HepG2 (cell line): Measurements from ENCODE around the gene SCRN3. TPM values are rescaled to one million over a fixed set of nuclear protein-coding genes. Genes with fewer than 3 reads are reported as not detected.

Experiments
- BRD4 ChIP-seq: sonication (generic); formaldehyde crosslinking; IDR thresholded peaks from 2 replicates; pipeline ENCODE4 v1.4.0; 2020; ENCODE audit warnings: missing genetic modification reagents
- CREB1 ChIP-seq, 2 experiments: fragments of 450-650 bp in 1 of 2; IDR thresholded peaks; 2 replicates each; pipeline ENCODE4 v1.6.1; 2016 to 2017; ENCODE audit warnings: control low read depth in 1 of 2, mild to moderate bottlenecking in 1 of 2, missing compliant biosample characterization in 1 of 2, missing genetic modification characterization in 1 of 2
- CSRNP1 ChIP-seq: sonication (generic); formaldehyde crosslinking; IDR thresholded peaks from 2 replicates; pipeline ENCODE4 v1.8.1; 2023; ENCODE audit warnings: mild to moderate bottlenecking, missing genetic modification reagents
- FOXJ3 ChIP-seq: sonication (generic); formaldehyde crosslinking; IDR thresholded peaks from 2 replicates; pipeline ENCODE4 v1.4.0; 2020; ENCODE audit warnings: missing genetic modification reagents, mild to moderate bottlenecking, borderline replicate concordance
- GABPB1 ChIP-seq: IDR thresholded peaks from 2 replicates; pipeline ENCODE4 v1.6.1; 2016; ENCODE audit warnings: mild to moderate bottlenecking, missing genetic modification reagents, moderate library complexity, missing compliant biosample characterization
- HNF4G ChIP-seq, 2 experiments: sonication (generic) in 1 of 2; formaldehyde crosslinking in 1 of 2; IDR thresholded peaks; 2 replicates each; pipeline versions ENCODE4 v1.4.0 to v1.6.1; 2011 to 2020; ENCODE audit warnings: borderline replicate concordance in 2 of 2, low read depth in 2 of 2, mild to moderate bottlenecking in 2 of 2, low read length in 1 of 2, missing genetic modification reagents in 1 of 2, moderate library complexity in 1 of 2
- ISX ChIP-seq: sonication (generic); formaldehyde crosslinking; conservative IDR thresholded peaks from 2 replicates; pipeline ENCODE4 v1.5.0; 2020; ENCODE audit warnings: missing genetic modification reagents
- JUND ChIP-seq: sonication (generic); formaldehyde crosslinking; IDR thresholded peaks from 2 replicates; pipeline ENCODE4 v1.8.0; 2022; ENCODE audit warnings: mild to moderate bottlenecking, missing genetic modification reagents
- KDM1A ChIP-seq: IDR thresholded peaks from 2 replicates; pipeline ENCODE4 v1.6.1; 2016; ENCODE audit warnings: missing compliant biosample characterization
- MXD1 ChIP-seq: sonication (generic); formaldehyde crosslinking; IDR thresholded peaks from 2 replicates; pipeline ENCODE4 v1.4.0; 2020; ENCODE audit warnings: mild to moderate bottlenecking, missing genetic modification reagents
- NFE2L1 ChIP-seq: sonication (generic); formaldehyde crosslinking; IDR thresholded peaks from 2 replicates; pipeline ENCODE4 v1.4.0; 2020; ENCODE audit warnings: missing genetic modification reagents, mild to moderate bottlenecking, borderline replicate concordance
- PAWR ChIP-seq: sonication (generic); formaldehyde crosslinking; IDR thresholded peaks from 2 replicates; pipeline ENCODE4 v1.4.0; 2020; ENCODE audit warnings: missing genetic modification reagents, mild to moderate bottlenecking, borderline replicate concordance
- PITX1 ChIP-seq: sonication (generic); formaldehyde crosslinking; IDR thresholded peaks from 2 replicates; pipeline ENCODE4 v1.5.1; 2020; ENCODE audit warnings: mild to moderate bottlenecking, missing genetic modification reagents
- RCOR2 ChIP-seq: IDR thresholded peaks from 2 replicates; pipeline ENCODE4 v1.6.1; 2016; ENCODE audit warnings: missing biosample characterization, missing genetic modification reagents
- SIX4 ChIP-seq: sonication (generic); formaldehyde crosslinking; IDR thresholded peaks from 2 replicates; pipeline ENCODE4 v1.4.0; 2020; ENCODE audit warnings: missing genetic modification reagents
- SPEN ChIP-seq: sonication (generic); formaldehyde crosslinking; IDR thresholded peaks from 2 replicates; pipeline ENCODE4 v1.5.1; 2020; ENCODE audit warnings: low read depth, mild to moderate bottlenecking, missing genetic modification reagents
- TOE1 ChIP-seq: sonication (generic); formaldehyde crosslinking; IDR thresholded peaks from 2 replicates; pipeline ENCODE4 v1.4.0; 2020; ENCODE audit warnings: mild to moderate bottlenecking, missing genetic modification reagents
- ZC3H13 ChIP-seq: sonication (generic); formaldehyde crosslinking; IDR thresholded peaks from 2 replicates; pipeline ENCODE4 v1.8.1; 2023; ENCODE audit warnings: mild to moderate bottlenecking, missing genetic modification reagents, moderate library complexity
- ZFP37 ChIP-seq: sonication (generic); formaldehyde crosslinking; IDR thresholded peaks from 2 replicates; pipeline ENCODE4 v1.4.0; 2020; ENCODE audit warnings: missing genetic modification reagents, borderline replicate concordance
- ZMAT5 ChIP-seq: sonication (generic); formaldehyde crosslinking; IDR thresholded peaks from 2 replicates; pipeline ENCODE4 v1.5.0; 2020; ENCODE audit warnings: mild to moderate bottlenecking, low read depth, missing genetic modification reagents, borderline replicate concordance
- ZNF224 ChIP-seq: sonication (generic); formaldehyde crosslinking; IDR thresholded peaks from 2 replicates; pipeline ENCODE4 v1.5.0; 2020; ENCODE audit warnings: mild to moderate bottlenecking, missing genetic modification reagents
- ZNF567 ChIP-seq: sonication (generic); formaldehyde crosslinking; IDR thresholded peaks from 2 replicates; pipeline ENCODE4 v1.8.1; 2023; ENCODE audit warnings: mild to moderate bottlenecking, missing genetic modification reagents, borderline replicate concordance
- ZNF616 ChIP-seq: sonication (generic); formaldehyde crosslinking; IDR thresholded peaks from 2 replicates; pipeline ENCODE4 v1.5.0; 2020; ENCODE audit warnings: low read depth, mild to moderate bottlenecking, missing genetic modification reagents
- ZNF713 ChIP-seq: sonication (generic); formaldehyde crosslinking; IDR thresholded peaks from 2 replicates; pipeline ENCODE4 v1.4.0; 2020; ENCODE audit warnings: mild to moderate bottlenecking, missing genetic modification reagents
- ZNF749 ChIP-seq: sonication (generic); formaldehyde crosslinking; IDR thresholded peaks from 2 replicates; pipeline ENCODE4 v1.8.0; 2022; ENCODE audit warnings: mild to moderate bottlenecking, missing genetic modification reagents, moderate library complexity, borderline replicate concordance
- ZNF775 ChIP-seq: sonication (generic); formaldehyde crosslinking; IDR thresholded peaks from 2 replicates; pipeline ENCODE4 v1.4.0; 2020; ENCODE audit warnings: missing genetic modification reagents, mild to moderate bottlenecking, moderate library complexity, borderline replicate concordance
- ZNF83 ChIP-seq: sonication (generic); formaldehyde crosslinking; IDR thresholded peaks from 2 replicates; pipeline ENCODE4 v1.4.0; 2020; ENCODE audit warnings: missing genetic modification reagents, mild to moderate bottlenecking, borderline replicate concordance
- ZNF883 ChIP-seq: sonication (generic); formaldehyde crosslinking; IDR thresholded peaks from 2 replicates; pipeline ENCODE4 v1.5.1; 2020; ENCODE audit warnings: mild to moderate bottlenecking, missing genetic modification reagents; ENCODE audit errors: not compliant biosample characterization
- polyA plus RNA-seq, 8 experiments: library from polyadenylated mRNA; depleted of rRNA in 3 of 8; stranded (reverse) in 7 of 8; unstranded in 1 of 8; fragments of >200 nt; fragmentation: Illumina TruSeq in 4 of 8; extraction: Trizol in 4 of 8; gene quantifications; 2 replicates each; pipeline versions ENCODE4 v1.2.1 to v1.2.3, GENCODE V29; 2011 to 2016; ENCODE audit warnings: low read depth in 4 of 8, missing spikeins in 1 of 8, mixed read lengths in 1 of 8; ENCODE audit not compliant: insufficient read depth in 1 of 8
- total RNA-seq, 5 experiments: library from RNA; depleted of rRNA; stranded (reverse); fragments of >200 nt; fragmentation: Illumina TruSeq; extraction: Trizol; gene quantifications; 2 replicates each; pipeline ENCODE4 v1.2.3, GENCODE V29; 2016; ENCODE audit warnings: low read depth in 1 of 5

SCRN3 gene
- total and polyA plus RNA-seq, 2 of the 13 experiments (the other 11 are each of a cell fraction or from before 2014, with no cell fraction given) = 6.6 to 11.3 TPM

- TF ChIP-seq CSRNP1 (0 out of 2 replicates have a peak, but pooled peaks have one; percentile 14), ZNF775 (no peak; the same call in 1 of the 2 replicates), ZC3H13 (CRISPR knock-in tag) (no peak), ZNF616 (no peak), PITX1 (CRISPR knock-in tag) (peak; percentile 63), HNF4G (IDR thresholded peaks at IDR 0.05; ENCODE audit: borderline replicate concordance, low read depth, low read length) (peak; percentile 52; the same call in 1 of the 2 replicates), HNF4G (CRISPR knock-in tag; IDR thresholded peaks at IDR 0.05; ENCODE audit: borderline replicate concordance, low read depth) (peak; percentile 75), ZFP37 (CRISPR knock-in tag) (no peak), PAWR (CRISPR knock-in tag) (no peak), TOE1 (CRISPR knock-in tag) (no peak; the same call in 1 of the 2 replicates), SIX4 (peak; percentile 83), ZNF224 (0 out of 2 replicates have a peak, but pooled peaks have one; percentile 46), ZNF713 (CRISPR knock-in tag) (peak; percentile 37; the same call in 1 of the 2 replicates), FOXJ3 (CRISPR knock-in tag) (peak; percentile 56; the same call in 1 of the 2 replicates), ZMAT5 (CRISPR knock-in tag) (no peak), ZNF749 (no peak; the same call in 1 of the 2 replicates), GABPB1 (peak; percentile 99), NFE2L1 (no peak), SPEN (CRISPR knock-in tag) (peak; percentile 68), ISX (CRISPR knock-in tag) (no peak), RCOR2 (CRISPR knock-in tag) (no peak), ZNF83 (no peak), KDM1A (CRISPR knock-in tag) (no peak), BRD4 (CRISPR knock-in tag) (0 out of 2 replicates have a peak, but pooled peaks have one; percentile 20), JUND (CRISPR knock-in tag) (no peak), MXD1 (CRISPR knock-in tag) (no peak), ZNF883 (peak; percentile 64), CREB1 (IDR thresholded peaks at IDR 0.05) (peak; percentile 85), CREB1 (CRISPR knock-in tag; IDR thresholded peaks at IDR 0.05) (peak; percentile 96), ZNF567 (no peak; the same call in 1 of the 2 replicates)
Observed at GRCh38 chr2:174395284-174395968, at the start of gene SCRN3 (continued).
